ENCODE data around the gene CACNA2D3.

Gene CACNA2D3

DNA sequence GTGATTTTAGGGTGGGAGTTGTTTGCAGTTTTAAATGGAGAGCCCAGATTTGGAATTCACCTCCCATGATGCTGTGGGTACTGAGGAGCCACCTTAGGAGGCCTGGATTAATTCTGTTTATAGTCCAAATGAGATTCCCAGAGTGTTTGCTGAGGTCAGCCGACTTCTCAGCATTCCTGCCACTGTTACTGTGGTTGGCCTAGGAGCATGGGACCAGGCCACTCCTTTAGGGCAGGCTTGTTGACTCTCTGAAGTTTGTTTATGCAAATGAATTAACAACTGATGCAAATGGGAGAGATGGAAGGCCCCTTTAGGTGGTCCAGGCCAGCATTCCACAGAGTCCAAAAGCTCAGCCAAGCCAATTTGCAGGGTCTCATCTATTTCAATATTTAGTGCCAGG is 46.1 kb downstream of the CACNA2D3 start:
- TF ChIP-seq, protein P1, sequence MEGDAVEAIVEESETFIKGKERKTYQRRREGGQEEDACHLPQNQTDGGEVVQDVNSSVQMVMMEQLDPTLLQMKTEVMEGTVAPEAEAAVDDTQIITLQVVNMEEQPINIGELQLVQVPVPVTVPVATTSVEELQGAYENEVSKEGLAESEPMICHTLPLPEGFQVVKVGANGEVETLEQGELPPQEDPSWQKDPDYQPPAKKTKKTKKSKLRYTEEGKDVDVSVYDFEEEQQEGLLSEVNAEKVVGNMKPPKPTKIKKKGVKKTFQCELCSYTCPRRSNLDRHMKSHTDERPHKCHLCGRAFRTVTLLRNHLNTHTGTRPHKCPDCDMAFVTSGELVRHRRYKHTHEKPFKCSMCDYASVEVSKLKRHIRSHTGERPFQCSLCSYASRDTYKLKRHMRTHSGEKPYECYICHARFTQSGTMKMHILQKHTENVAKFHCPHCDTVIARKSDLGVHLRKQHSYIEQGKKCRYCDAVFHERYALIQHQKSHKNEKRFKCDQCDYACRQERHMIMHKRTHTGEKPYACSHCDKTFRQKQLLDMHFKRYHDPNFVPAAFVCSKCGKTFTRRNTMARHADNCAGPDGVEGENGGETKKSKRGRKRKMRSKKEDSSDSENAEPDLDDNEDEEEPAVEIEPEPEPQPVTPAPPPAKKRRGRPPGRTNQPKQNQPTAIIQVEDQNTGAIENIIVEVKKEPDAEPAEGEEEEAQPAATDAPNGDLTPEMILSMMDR (IDR thresholded peaks at IDR 0.05; ENCODE audit: insufficient read depth, low read depth, low read length, missing control alignments) = no peak
- no peak for DNase-seq (ENCODE audit: low read depth)
- H3K4me3 ChIP-seq (ENCODE audit: low read depth, low read length) = no peak overlapping the region

DNA sequence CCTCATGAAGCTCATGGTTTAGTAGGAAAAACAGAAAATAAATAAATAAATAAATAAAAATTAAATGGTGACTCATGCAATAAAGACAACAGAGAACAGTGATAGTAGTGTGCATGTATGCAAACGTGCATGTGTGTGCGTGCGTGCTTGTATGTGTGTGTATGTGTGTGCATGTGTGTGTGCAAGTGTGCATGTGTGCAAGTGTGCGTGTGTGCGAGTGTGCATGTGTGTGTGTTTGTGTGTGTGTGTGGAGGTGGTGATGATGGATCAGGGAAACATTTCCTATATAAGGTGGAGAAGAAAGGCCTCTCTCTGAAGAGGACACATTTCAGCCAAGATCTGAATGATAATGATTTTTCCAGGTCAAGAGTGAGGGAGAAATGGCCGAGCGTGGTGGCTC is 47.2 kb downstream of the CACNA2D3 start:
- no peak for DNase-seq (ENCODE audit: low read depth)
- TF ChIP-seq, protein P1 (IDR thresholded peaks at IDR 0.05; ENCODE audit: insufficient read depth, low read depth, low read length, missing control alignments) = no peak

DNA sequence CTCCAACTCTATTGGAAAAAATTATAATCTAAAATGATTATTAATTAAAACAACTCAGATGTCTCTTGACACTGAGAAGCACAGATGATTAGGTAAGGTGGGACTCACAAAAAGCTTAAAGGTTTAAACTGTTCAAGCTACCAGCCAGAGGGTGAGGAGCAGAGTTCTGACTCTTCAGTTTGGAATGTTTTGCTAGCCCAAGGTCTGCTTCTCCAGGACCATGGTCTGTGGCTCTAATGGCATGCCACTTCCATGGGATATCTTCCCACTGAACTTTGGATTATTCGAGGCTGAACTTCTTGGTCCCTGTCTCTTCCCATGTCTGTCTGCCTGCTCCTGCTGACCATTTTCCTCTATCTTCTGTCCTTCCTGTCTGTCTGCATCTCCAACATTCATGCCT is 49.2 kb downstream of the CACNA2D3 start:
- H3K4me3 ChIP-seq (ENCODE audit: low read depth, low read length) = no peak overlapping the region
- DNase-seq (ENCODE audit: low read depth) = no peak
- TF ChIP-seq, protein P1 (IDR thresholded peaks at IDR 0.05; ENCODE audit: insufficient read depth, low read depth, low read length, missing control alignments) = no peak

More for the DNA sequence above, 47.2 kb downstream of the CACNA2D3 start:
- no peak overlapping the region for H3K4me3 ChIP-seq (ENCODE audit: low read depth, low read length)

DNA sequence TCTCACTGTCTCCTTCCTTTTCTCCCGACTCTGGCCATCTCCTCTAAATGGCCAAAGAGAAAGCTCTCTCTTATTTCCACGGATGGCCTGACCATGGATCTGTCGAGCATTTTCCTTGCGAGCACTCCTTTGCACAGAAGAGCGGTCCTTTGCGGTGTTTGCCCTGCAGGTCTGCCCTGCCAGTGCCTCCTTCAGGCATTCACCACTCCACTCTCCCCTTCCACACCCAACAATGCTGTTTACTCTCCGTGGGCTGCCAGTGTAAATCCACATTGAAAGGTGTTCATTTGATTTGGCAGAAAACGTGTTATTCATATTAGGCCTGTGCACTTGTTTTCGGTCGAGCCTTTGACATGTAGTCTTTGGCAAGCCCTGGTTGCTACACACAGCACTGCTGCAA is 49.6 kb downstream of the CACNA2D3 start:
- no peak overlapping the region for H3K4me3 ChIP-seq (ENCODE audit: low read depth, low read length)
- TF ChIP-seq, protein P1 (IDR thresholded peaks at IDR 0.05; ENCODE audit: insufficient read depth, low read depth, low read length, missing control alignments) = no peak
- DNase-seq (ENCODE audit: low read depth) = no peak

DNA sequence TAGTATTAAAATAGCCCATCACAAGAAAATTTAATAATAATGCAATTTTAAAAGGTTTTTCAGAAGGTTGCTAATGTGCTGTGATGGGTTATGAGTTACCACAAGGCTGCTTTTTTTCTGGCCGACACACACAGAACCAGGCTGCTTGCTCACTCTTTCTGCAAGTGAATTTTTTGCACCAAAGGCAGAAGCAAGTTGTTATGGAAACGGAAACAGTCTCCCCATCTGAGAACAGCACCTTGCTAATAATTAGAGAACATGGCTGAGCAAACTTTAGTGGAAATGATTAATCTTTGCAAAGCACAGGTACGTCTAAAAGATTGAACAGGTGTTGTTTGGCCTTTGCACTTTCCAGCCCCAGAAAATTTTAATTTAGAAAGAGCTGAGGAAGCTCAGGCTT is 51.0 kb downstream of the CACNA2D3 start:
- no peak for DNase-seq (ENCODE audit: low read depth)
- TF ChIP-seq, protein P1 (IDR thresholded peaks at IDR 0.05; ENCODE audit: insufficient read depth, low read depth, low read length, missing control alignments) = no peak
- no peak overlapping the region for H3K4me3 ChIP-seq (ENCODE audit: low read depth, low read length)

DNA sequence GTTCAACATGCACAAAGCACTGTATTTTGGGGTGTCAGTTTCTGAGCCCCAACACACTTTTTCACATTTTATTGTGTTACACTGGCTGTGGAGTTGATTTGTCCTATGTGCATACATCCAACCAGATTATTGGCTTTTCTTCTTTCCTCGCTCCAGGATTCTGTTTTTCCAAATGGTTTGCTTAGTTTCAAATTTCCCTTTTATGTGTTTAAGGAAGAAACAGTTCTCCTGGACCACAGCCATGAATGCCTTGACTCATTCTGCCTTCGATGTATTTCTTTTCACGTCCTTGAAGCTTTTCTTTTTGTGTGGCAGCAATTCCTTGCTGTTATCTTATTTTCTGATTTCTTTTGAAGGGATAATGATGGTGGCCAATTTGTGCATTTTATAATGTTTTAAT is 53.8 kb downstream of the CACNA2D3 start:
- H3K4me3 ChIP-seq (ENCODE audit: low read depth, low read length) = no peak overlapping the region
- no peak for DNase-seq (ENCODE audit: low read depth)
- TF ChIP-seq, protein P1 (IDR thresholded peaks at IDR 0.05; ENCODE audit: insufficient read depth, low read depth, low read length, missing control alignments) = no peak

DNA sequence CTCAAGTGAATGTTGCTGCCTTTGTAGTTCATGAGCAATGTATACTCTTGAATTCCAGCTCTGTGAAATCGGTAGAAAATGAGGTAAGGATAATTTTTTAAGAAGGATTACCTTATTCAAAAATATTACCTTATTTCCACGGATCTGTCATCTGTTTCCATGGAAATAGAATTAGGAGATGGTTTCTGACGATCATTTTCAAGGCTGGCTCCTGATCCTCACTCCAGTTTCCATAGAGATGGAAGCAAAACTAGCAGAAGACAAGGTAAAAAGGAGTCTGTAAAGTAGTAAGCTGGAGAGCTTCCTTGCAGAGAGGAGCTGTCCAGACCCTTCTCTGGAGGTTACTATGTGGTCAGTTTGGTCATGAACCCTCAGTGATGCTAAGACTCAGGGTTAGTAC is 55.5 kb downstream of the CACNA2D3 start:
- TF ChIP-seq, protein P1 (IDR thresholded peaks at IDR 0.05; ENCODE audit: insufficient read depth, low read depth, low read length, missing control alignments) = no peak
- H3K4me3 ChIP-seq (ENCODE audit: low read depth, low read length) = no peak overlapping the region
- DNase-seq (ENCODE audit: low read depth) = no peak
